ENCODE data around the gene PLCXD1. TPM values are rescaled to one million over a fixed set of nuclear protein-coding genes. Genes with fewer than 3 reads are reported as not detected.
"Not testable (repeated sequence)": the region's sequence is repeated elsewhere in the genome, so short reads cannot be mapped to it uniquely, and the experiment has no call there.

The PLCXD1 gene, protein sequence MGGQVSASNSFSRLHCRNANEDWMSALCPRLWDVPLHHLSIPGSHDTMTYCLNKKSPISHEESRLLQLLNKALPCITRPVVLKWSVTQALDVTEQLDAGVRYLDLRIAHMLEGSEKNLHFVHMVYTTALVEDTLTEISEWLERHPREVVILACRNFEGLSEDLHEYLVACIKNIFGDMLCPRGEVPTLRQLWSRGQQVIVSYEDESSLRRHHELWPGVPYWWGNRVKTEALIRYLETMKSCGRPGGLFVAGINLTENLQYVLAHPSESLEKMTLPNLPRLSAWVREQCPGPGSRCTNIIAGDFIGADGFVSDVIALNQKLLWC
- polyA plus RNA-seq (24.6 and 30.1 TPM in 2 replicates), polyA minus RNA-seq (24.1 and 26.3 TPM in 2 replicates)

DNA sequence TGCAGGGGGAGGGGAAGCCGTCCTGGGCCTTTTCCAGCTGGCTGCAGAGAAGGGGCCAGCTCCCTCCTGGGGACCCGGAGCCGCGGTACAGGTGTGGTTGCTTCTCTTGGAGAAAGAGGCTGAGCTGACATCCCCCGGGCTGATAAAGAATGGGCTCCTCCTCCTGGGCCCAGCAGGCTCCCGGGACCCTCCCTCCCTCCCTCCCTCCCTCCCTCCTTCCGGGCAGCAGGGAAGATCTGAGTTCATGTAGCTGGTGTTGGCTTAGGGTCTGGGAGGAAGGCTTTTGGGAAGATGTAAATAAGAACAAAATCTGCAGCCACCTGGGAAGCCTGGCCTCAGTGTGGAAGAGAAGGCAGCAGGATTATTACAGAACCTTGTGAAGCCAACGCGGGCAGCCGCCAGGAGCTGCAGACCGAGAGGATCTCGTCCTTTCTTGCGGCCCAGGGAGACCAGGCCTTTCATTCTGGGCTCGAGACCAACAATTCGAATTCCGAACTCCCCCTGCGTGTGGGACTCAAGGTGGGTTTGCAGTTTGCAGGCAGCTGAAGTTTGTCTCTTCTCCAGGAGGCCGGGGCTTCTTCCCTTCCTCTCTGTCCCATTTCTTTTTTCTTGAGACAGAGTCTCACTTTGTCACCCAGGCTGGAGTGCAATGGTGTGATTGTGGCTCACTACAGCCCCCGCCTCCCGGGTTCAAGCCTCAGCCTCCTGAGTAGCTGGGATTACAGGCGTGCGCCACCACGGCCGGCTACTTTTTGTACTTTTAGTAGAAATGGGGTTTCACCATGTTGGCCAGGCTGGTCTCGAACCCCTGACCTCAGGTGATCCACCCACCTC is at the start of gene PLCXD1:
Gene PLCXD1 (plus strand): TSS at position 216 of the 834 bp plus-strand sequence. CDS start 2,807 bp downstream, outside the sequence.
- Histone ChIP-seq H3K9ac (ENCODE audit: low read length) (peak within 1 kb of the TSS; percentile 72), H3K36me3 (ENCODE audit: insufficient read depth, low read length) (peaks cover 9% of the 10 kb centered on the region), H3K27me3 (ENCODE audit: insufficient read depth, low read depth, low read length) (peaks cover 7% of the 10 kb centered on the region), H4K20me1 (ENCODE audit: insufficient read depth) (no peaks in the 10 kb centered on the region), H3K9me2 (ENCODE audit: insufficient read depth, low read length) (no peaks in the 10 kb centered on the region), H3K4me2 (ENCODE audit: low read length) (peak within 1 kb of the TSS; percentile 73), H2AFZ (ENCODE audit: low read depth, low read length) (peak within 1 kb of the TSS; percentile 65), H3F3A (ENCODE audit: insufficient read depth, low read length, poor library complexity, severe bottlenecking) (no peaks in the 10 kb centered on the region), H3K79me2 (replicated peaks; ENCODE audit: insufficient read depth, low read length) (peaks cover 2% of the 10 kb centered on the region), H3K9me3 (ENCODE audit: low read length) (no peaks in the 10 kb centered on the region), H3K4me3 (ENCODE audit: low read length) (peak within 1 kb of the TSS; percentile 70), H3K27ac (ENCODE audit: low read length) (peak within 1 kb of the TSS; percentile 80)
- TF ChIP-seq SMC3 (conservative IDR thresholded peaks at IDR 0.05; ENCODE audit: poor library complexity) (no peak), POLR2AphosphoS5 (IDR thresholded peaks at IDR 0.05) (peak; percentile 42), EZH2 (IDR thresholded peaks at IDR 0.05; ENCODE audit: borderline replicate concordance, insufficient read depth, low read length, poor library complexity, severe bottlenecking) (no peak), RAD21 (conservative IDR thresholded peaks at IDR 0.05) (no peak), MXI1 (conservative IDR thresholded peaks at IDR 0.05; ENCODE audit: poor library complexity, severe bottlenecking) (no peak), TAF1 (IDR thresholded peaks at IDR 0.05; ENCODE audit: low read depth) (peak; percentile 46), EP300 (conservative IDR thresholded peaks at IDR 0.05; ENCODE audit: poor library complexity, severe bottlenecking) (no peak)
- TF ChIP-seq, protein P1, sequence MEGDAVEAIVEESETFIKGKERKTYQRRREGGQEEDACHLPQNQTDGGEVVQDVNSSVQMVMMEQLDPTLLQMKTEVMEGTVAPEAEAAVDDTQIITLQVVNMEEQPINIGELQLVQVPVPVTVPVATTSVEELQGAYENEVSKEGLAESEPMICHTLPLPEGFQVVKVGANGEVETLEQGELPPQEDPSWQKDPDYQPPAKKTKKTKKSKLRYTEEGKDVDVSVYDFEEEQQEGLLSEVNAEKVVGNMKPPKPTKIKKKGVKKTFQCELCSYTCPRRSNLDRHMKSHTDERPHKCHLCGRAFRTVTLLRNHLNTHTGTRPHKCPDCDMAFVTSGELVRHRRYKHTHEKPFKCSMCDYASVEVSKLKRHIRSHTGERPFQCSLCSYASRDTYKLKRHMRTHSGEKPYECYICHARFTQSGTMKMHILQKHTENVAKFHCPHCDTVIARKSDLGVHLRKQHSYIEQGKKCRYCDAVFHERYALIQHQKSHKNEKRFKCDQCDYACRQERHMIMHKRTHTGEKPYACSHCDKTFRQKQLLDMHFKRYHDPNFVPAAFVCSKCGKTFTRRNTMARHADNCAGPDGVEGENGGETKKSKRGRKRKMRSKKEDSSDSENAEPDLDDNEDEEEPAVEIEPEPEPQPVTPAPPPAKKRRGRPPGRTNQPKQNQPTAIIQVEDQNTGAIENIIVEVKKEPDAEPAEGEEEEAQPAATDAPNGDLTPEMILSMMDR (IDR thresholded peaks at IDR 0.05; ENCODE audit: poor library complexity, severe bottlenecking): no peak
- TF ChIP-seq, protein P2, sequence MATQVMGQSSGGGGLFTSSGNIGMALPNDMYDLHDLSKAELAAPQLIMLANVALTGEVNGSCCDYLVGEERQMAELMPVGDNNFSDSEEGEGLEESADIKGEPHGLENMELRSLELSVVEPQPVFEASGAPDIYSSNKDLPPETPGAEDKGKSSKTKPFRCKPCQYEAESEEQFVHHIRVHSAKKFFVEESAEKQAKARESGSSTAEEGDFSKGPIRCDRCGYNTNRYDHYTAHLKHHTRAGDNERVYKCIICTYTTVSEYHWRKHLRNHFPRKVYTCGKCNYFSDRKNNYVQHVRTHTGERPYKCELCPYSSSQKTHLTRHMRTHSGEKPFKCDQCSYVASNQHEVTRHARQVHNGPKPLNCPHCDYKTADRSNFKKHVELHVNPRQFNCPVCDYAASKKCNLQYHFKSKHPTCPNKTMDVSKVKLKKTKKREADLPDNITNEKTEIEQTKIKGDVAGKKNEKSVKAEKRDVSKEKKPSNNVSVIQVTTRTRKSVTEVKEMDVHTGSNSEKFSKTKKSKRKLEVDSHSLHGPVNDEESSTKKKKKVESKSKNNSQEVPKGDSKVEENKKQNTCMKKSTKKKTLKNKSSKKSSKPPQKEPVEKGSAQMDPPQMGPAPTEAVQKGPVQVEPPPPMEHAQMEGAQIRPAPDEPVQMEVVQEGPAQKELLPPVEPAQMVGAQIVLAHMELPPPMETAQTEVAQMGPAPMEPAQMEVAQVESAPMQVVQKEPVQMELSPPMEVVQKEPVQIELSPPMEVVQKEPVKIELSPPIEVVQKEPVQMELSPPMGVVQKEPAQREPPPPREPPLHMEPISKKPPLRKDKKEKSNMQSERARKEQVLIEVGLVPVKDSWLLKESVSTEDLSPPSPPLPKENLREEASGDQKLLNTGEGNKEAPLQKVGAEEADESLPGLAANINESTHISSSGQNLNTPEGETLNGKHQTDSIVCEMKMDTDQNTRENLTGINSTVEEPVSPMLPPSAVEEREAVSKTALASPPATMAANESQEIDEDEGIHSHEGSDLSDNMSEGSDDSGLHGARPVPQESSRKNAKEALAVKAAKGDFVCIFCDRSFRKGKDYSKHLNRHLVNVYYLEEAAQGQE (IDR thresholded peaks at IDR 0.05; ENCODE audit: borderline replicate concordance): peak; percentile 41

DNA sequence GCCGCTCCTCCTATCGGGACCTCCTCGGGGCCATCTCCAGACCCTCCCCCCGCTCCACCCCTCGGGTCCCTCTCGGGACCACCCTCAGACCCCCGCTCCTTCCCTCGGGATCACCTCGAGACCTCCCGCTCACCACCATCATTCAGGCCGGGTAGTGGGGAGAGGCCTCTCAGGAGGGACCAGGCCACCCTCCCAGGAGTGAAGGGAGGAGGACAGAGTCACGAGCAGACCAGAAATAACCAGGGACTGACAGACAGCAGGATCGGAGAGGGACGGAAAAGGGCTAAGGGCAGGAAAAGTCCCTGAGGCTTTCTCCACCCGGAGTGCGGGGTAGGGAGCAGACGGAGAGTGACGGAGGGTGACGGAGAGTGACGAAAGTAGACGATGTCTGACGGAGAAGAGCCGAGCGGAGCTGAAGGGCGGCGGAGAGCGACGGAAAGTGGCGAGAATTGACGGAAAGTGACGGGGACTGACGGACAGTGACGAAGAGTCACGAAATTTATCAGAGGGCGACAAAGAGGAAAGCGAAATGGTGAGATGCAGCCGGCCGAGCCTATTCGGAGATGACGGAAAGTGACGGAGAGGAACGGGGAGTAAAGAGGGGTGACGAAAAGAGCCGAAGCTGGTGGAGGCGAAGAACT is 49.4 kb upstream of the PLCXD1 start:
- not testable (repeated sequence) for H2AFZ ChIP-seq (ENCODE audit: low read depth, low read length); H3K27ac ChIP-seq (ENCODE audit: low read length); H3K27me3 ChIP-seq (ENCODE audit: insufficient read depth, low read depth, low read length); H3K79me2 ChIP-seq (replicated peaks; ENCODE audit: insufficient read depth, low read length); H3K4me3 ChIP-seq (ENCODE audit: low read length); H3F3A ChIP-seq (ENCODE audit: insufficient read depth, low read length, poor library complexity, severe bottlenecking); H3K36me3 ChIP-seq (ENCODE audit: insufficient read depth, low read length); H3K9me2 ChIP-seq (ENCODE audit: insufficient read depth, low read length); H4K20me1 ChIP-seq (ENCODE audit: insufficient read depth); H3K9me3 ChIP-seq (ENCODE audit: low read length); H3K9ac ChIP-seq (ENCODE audit: low read length); H3K4me2 ChIP-seq (ENCODE audit: low read length)

DNA sequence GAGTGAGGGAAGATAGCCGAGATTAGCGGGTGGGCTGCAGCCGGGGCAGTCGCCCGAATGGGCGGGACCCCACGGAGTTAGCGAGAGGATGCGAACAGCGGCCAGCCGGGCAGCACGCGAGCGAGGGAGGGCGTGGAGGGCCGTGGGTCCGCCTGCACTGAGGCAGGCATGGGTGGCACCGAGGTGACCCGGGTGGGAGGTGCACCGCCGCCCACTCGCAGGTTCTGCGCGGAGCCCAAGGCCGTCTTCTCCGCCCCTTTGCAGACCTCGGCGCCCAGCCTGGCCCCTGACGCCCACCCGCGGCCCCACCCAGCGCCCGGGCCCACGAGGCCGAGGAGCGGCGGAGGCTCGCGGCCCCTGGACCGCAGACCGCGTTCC is 48.9 kb upstream of the PLCXD1 start:
- not testable (repeated sequence) for H3K9ac ChIP-seq (ENCODE audit: low read length); H3K9me2 ChIP-seq (ENCODE audit: insufficient read depth, low read length); H3K27ac ChIP-seq (ENCODE audit: low read length); H3K36me3 ChIP-seq (ENCODE audit: insufficient read depth, low read length); H3K27me3 ChIP-seq (ENCODE audit: insufficient read depth, low read depth, low read length); H3K79me2 ChIP-seq (replicated peaks; ENCODE audit: insufficient read depth, low read length); H3K4me3 ChIP-seq (ENCODE audit: low read length); H2AFZ ChIP-seq (ENCODE audit: low read depth, low read length); H3K4me2 ChIP-seq (ENCODE audit: low read length); H3K9me3 ChIP-seq (ENCODE audit: low read length); H3F3A ChIP-seq (ENCODE audit: insufficient read depth, low read length, poor library complexity, severe bottlenecking); H4K20me1 ChIP-seq (ENCODE audit: insufficient read depth)

DNA sequence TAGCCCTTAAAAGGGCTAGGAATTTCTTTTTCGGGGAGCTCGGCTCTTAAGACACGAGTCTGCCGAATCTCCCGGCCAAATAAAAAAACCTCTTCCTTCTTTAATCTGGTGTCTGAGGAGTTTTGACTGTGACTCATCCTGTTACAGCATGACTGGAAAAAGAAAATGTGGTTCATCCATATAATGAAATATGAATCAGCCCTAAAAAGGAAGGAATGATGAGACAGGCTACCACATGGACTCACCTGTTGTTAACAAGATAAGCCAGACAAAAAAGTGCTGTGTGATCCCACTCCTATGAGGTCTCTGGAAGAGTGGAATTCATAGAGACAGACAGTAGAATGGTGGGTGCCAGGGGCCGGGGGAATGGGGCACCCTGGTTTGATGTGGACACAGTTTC is 45.0 kb upstream of the PLCXD1 start:
- not testable (repeated sequence) for H3K79me2 ChIP-seq (replicated peaks; ENCODE audit: insufficient read depth, low read length); H2AFZ ChIP-seq (ENCODE audit: low read depth, low read length); H3F3A ChIP-seq (ENCODE audit: insufficient read depth, low read length, poor library complexity, severe bottlenecking); H3K4me2 ChIP-seq (ENCODE audit: low read length); H4K20me1 ChIP-seq (ENCODE audit: insufficient read depth); H3K9ac ChIP-seq (ENCODE audit: low read length); H3K36me3 ChIP-seq (ENCODE audit: insufficient read depth, low read length); H3K9me2 ChIP-seq (ENCODE audit: insufficient read depth, low read length); H3K27ac ChIP-seq (ENCODE audit: low read length); H3K4me3 ChIP-seq (ENCODE audit: low read length); H3K9me3 ChIP-seq (ENCODE audit: low read length); H3K27me3 ChIP-seq (ENCODE audit: insufficient read depth, low read depth, low read length)

All from neural cell (in vitro differentiated cells).